ENCODE measurements around the gene SEMA5B. TPM values are rescaled to one million over a fixed set of nuclear protein-coding genes. Genes with fewer than 3 reads are reported as not detected.

SEMA5B gene
- total RNA-seq, 1 donor from 2014 or later = 12.8 TPM

GRCh38 chr3:122932251-122932967 lies 95.2 kb downstream of the SEMA5B start:
- H3K9me3 Mint-ChIP-seq = no peaks in the 10 kb centered on the region
- TF ChIP-seq CTCF (conservative IDR thresholded peaks at IDR 0.05) = no peak
- H3K4me3 Mint-ChIP-seq = no peak overlapping the region
- no peak overlapping the region for H3K27ac Mint-ChIP-seq
- no peak for DNase-seq (ENCODE audit: extremely low spot score, unreplicated experiment)
- H3K4me1 Mint-ChIP-seq (ENCODE audit: unreplicated experiment) = peaks cover 20% of the 10 kb centered on the region
- peaks cover 17% of the 10 kb centered on the region for H3K27me3 Mint-ChIP-seq
- peaks cover 3% of the 10 kb centered on the region for H3K36me3 Mint-ChIP-seq

- H3K4me1 Mint-ChIP-seq (ENCODE audit: unreplicated experiment) = peaks cover 18% of the 10 kb centered on the region
- H3K27me3 Mint-ChIP-seq = peaks cover 17% of the 10 kb centered on the region
- peaks cover 3% of the 10 kb centered on the region for H3K36me3 Mint-ChIP-seq
- no peak overlapping the region for H3K4me3 Mint-ChIP-seq
- DNase-seq (ENCODE audit: extremely low spot score, unreplicated experiment) = no peak
- no peaks in the 10 kb centered on the region for H3K9me3 Mint-ChIP-seq
- H3K27ac Mint-ChIP-seq = no peak overlapping the region
- TF ChIP-seq CTCF (conservative IDR thresholded peaks at IDR 0.05) = no peak
Observed at GRCh38 chr3:122931636-122932035, 95.9 kb downstream of the SEMA5B start.

GRCh38 chr3:122930063-122930997 lies 97.2 kb downstream of the SEMA5B start:
- Mint-ChIP-seq H3K4me1 (ENCODE audit: unreplicated experiment) (peaks cover 10% of the 10 kb centered on the region), H3K4me3 (no peak overlapping the region), H3K9me3 (no peaks in the 10 kb centered on the region), H3K27ac (no peak overlapping the region), H3K36me3 (peaks cover 3% of the 10 kb centered on the region), H3K27me3 (peaks cover 17% of the 10 kb centered on the region)
- TF ChIP-seq CTCF (conservative IDR thresholded peaks at IDR 0.05) = no peak
- no peak for DNase-seq (ENCODE audit: extremely low spot score, unreplicated experiment)

GRCh38 chr3:122929188-122930062 lies 98.1 kb downstream of the SEMA5B start:
- H3K27me3 Mint-ChIP-seq = peaks cover 17% of the 10 kb centered on the region
- no peaks in the 10 kb centered on the region for H3K9me3 Mint-ChIP-seq
- no peak overlapping the region for H3K4me3 Mint-ChIP-seq
- peaks cover 10% of the 10 kb centered on the region for H3K4me1 Mint-ChIP-seq (ENCODE audit: unreplicated experiment)
- H3K27ac Mint-ChIP-seq = peak overlapping the region; percentile 39
- DNase-seq (ENCODE audit: extremely low spot score, unreplicated experiment) = no peak
- peaks cover 3% of the 10 kb centered on the region for H3K36me3 Mint-ChIP-seq
- no peak for TF ChIP-seq CTCF (conservative IDR thresholded peaks at IDR 0.05)

Data from type B pancreatic cell (in vitro differentiated cells).